ENCODE data around the gene ORAI3.

ORAI3 gene

DNA sequence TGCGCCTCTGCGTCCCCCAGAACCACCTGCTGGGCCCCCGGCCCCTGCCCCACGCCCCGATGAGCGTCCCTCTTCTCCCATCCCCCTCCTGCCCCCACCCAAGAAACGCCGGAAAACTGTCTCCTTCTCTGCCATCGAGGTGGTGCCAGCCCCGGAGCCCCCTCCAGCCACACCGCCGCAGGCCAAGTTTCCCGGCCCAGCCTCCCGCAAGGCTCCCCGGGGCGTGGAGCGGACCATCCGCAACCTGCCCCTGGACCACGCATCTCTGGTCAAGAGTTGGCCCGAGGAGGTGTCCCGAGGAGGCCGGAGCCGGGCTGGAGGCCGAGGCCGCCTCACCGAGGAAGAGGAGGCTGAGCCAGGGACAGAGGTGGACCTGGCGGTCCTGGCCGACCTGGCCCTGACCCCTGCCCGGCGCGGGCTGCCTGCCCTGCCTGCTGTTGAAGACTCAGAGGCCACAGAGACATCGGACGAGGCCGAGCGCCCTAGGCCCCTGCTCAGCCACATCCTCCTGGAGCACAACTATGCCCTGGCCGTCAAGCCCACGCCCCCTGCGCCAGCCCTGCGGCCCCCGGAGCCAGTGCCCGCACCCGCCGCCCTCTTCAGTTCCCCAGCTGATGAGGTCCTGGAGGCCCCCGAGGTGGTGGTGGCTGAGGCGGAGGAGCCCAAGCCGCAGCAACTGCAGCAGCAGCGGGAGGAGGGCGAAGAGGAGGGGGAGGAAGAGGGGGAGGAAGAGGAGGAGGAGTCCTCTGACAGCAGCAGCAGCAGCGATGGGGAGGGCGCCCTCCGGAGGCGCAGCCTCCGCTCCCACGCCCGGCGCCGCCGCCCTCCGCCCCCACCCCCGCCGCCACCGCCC, 30.5 kb downstream of the ORAI3 start:
- Histone ChIP-seq H3K79me2 (ENCODE audit: insufficient read depth, low read length) (no peaks in the 10 kb centered on the region), H3K9ac (ENCODE audit: low read depth, low read length) (no peak overlapping the region), H3K9me3 (ENCODE audit: insufficient read depth, low read length, severe bottlenecking) (no peaks in the 10 kb centered on the region), H2AFZ (ENCODE audit: low read depth, low read length) (no peak overlapping the region), H3K27ac (ENCODE audit: low read length) (no peak overlapping the region), H3K36me3 (ENCODE audit: insufficient read depth, low read length) (peaks cover 93% of the 10 kb centered on the region), H3K4me3 (ENCODE audit: low read depth in 1 of 2, low read length in 2 of 2) (no peak overlapping the region), H3K4me1 (ENCODE audit: insufficient read depth, low read length) (no peaks in the 10 kb centered on the region), H4K20me1 (ENCODE audit: insufficient read depth, low read length) (peaks cover 13% of the 10 kb centered on the region), H3K27me3 (ENCODE audit: insufficient read depth, low read length, poor library complexity) (no peaks in the 10 kb centered on the region), H3K4me2 (ENCODE audit: insufficient read depth, low read length) (no peak overlapping the region)
- ATAC-seq (ENCODE audit: insufficient read depth, low read depth) (no peak), DNase-seq (no peak)
- TF ChIP-seq EZH2 (IDR thresholded peaks at IDR 0.05; ENCODE audit: borderline replicate concordance, low read depth, low read length, severe bottlenecking), result no peak
- no peak for TF ChIP-seq CTCF (IDR thresholded peaks at IDR 0.05; ENCODE audit: borderline replicate concordance, extremely low read depth, low read length, poor library complexity, severe bottlenecking)

GRCh38 chr16:30980023-30980371, 31.1 kb downstream of the ORAI3 start:
- Histone ChIP-seq H3K27ac (ENCODE audit: low read length) (no peak overlapping the region), H4K20me1 (ENCODE audit: insufficient read depth, low read length) (peaks cover 13% of the 10 kb centered on the region), H3K9ac (ENCODE audit: low read depth, low read length) (no peak overlapping the region), H3K4me2 (ENCODE audit: insufficient read depth, low read length) (no peak overlapping the region), H3K27me3 (ENCODE audit: insufficient read depth, low read length, poor library complexity) (no peaks in the 10 kb centered on the region), H2AFZ (ENCODE audit: low read depth, low read length) (no peak overlapping the region), H3K4me3 (ENCODE audit: low read depth in 1 of 2, low read length in 2 of 2) (no peak overlapping the region), H3K36me3 (ENCODE audit: insufficient read depth, low read length) (peaks cover 90% of the 10 kb centered on the region), H3K79me2 (ENCODE audit: insufficient read depth, low read length) (no peaks in the 10 kb centered on the region), H3K9me3 (ENCODE audit: insufficient read depth, low read length, severe bottlenecking) (no peaks in the 10 kb centered on the region), H3K4me1 (ENCODE audit: insufficient read depth, low read length) (no peaks in the 10 kb centered on the region)
- DNase-seq, result no peak
- ATAC-seq (ENCODE audit: insufficient read depth, low read depth), result no peak
- no peak for TF ChIP-seq EZH2 (IDR thresholded peaks at IDR 0.05; ENCODE audit: borderline replicate concordance, low read depth, low read length, severe bottlenecking)
- no peak for TF ChIP-seq CTCF (IDR thresholded peaks at IDR 0.05; ENCODE audit: borderline replicate concordance, extremely low read depth, low read length, poor library complexity, severe bottlenecking)

- H3K4me3 ChIP-seq (ENCODE audit: low read depth in 1 of 2, low read length in 2 of 2), result no peak overlapping the region
- ATAC-seq (ENCODE audit: insufficient read depth, low read depth) (no peak), DNase-seq (no peak)
- no peak overlapping the region for H2AFZ ChIP-seq (ENCODE audit: low read depth, low read length)
- no peak overlapping the region for H3K27ac ChIP-seq (ENCODE audit: low read length)
- no peaks in the 10 kb centered on the region for H3K79me2 ChIP-seq (ENCODE audit: insufficient read depth, low read length)
- H3K4me1 ChIP-seq (ENCODE audit: insufficient read depth, low read length), result no peaks in the 10 kb centered on the region
- TF ChIP-seq CTCF (IDR thresholded peaks at IDR 0.05; ENCODE audit: borderline replicate concordance, extremely low read depth, low read length, poor library complexity, severe bottlenecking) (no peak), EZH2 (IDR thresholded peaks at IDR 0.05; ENCODE audit: borderline replicate concordance, low read depth, low read length, severe bottlenecking) (no peak)
- H3K9me3 ChIP-seq (ENCODE audit: insufficient read depth, low read length, severe bottlenecking), result no peaks in the 10 kb centered on the region
- H3K27me3 ChIP-seq (ENCODE audit: insufficient read depth, low read length, poor library complexity), result no peaks in the 10 kb centered on the region
- H3K4me2 ChIP-seq (ENCODE audit: insufficient read depth, low read length), result no peak overlapping the region
- H3K9ac ChIP-seq (ENCODE audit: low read depth, low read length), result no peak overlapping the region
- H3K36me3 ChIP-seq (ENCODE audit: insufficient read depth, low read length), result peaks cover 88% of the 10 kb centered on the region
- peaks cover 13% of the 10 kb centered on the region for H4K20me1 ChIP-seq (ENCODE audit: insufficient read depth, low read length)
These were observed 31.6 kb downstream of the ORAI3 start for GRCh38 chr16:30980434-30980833.
